ENCODE results near the gene MIEF1.
"Not testable (repeated sequence)": the region's sequence is repeated elsewhere in the genome, so short reads cannot be mapped to it uniquely, and the experiment has no call there.

The MIEF1 gene

DNA sequence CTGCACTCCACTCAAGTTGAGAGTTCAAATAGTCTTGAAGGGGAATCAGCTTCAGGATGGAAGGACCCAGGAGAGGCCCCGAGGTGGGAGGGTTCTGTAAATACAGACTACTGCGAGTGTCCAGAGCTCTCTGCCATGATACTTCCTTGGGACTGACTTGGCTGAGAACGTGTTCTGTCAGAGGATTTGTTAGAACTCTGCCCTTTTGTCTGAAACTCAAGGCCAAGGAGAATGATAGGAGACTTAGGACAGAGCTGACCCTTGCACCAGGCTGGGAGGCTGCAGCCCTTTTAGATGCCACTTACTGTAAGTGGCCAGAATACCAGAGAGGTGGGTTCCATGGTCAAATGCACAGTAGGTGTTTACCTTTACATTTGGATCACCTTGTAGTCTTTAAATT lies 15.4 kb downstream of the MIEF1 start:
- no peak for DNase-seq

DNA sequence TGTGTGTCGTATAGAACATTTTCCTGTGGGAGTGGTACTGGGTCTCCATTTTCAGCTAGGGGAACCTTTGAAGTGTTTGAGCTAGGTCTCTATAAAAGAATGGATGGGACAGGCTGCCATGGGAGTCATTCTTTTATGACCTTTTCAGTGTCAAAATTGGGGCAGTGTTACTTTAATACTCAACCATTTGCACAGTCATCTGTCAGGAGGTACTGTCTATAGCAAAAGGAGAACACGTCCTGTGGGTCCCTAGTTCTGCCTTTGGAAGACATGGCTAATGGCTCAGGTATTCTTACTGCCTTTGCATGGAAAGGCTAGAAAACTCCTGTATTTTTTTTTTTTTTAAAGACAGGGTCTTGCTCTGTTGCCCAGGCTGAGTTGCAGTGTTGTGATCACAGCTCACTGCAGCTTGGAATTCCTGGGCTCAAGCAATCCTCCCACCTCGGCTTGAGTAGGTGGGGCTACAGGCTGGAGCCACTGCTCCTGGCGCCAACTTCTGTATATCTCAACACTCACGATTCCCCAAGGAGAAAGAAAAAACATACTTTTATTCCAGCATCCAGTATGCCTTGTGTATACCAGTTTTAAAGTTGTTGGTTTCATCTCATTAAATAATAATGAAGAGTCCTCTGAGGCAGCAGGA lies 16.2 kb downstream of the MIEF1 start:
- no peak for DNase-seq

DNA sequence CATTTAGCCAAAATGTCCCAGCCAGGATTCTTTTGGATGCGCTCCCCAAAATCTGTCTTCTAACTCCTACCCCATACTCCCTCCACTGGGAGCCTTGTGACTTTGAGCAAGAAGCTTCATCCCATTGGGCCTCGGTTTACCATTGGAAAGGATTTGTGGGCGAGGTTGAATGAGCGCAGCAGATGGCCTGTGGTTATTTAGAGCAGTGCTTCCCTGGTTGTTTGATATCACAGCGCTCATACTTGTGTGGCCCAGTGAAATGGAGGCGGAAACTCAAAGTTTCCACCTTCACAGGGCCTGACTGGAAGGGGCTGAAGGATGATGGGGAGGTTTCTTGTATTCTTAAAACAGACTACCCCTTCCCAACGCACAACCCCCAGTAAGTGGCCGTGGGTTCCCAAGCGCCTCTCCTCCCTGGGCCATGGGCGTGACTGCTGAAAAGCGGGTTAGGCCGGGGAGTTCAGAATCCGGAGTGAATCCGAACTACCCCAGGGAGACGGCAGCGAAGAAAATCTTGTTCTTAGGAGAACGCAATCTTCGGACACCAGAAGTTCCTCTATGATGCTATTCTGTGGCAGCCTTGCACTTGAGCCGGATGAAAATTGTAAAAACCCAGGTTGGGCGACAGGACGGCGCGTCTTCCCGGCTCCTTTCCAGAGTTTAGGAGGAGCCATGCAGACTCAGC lies 17.0 kb downstream of the MIEF1 start:
- no peak for DNase-seq

DNA sequence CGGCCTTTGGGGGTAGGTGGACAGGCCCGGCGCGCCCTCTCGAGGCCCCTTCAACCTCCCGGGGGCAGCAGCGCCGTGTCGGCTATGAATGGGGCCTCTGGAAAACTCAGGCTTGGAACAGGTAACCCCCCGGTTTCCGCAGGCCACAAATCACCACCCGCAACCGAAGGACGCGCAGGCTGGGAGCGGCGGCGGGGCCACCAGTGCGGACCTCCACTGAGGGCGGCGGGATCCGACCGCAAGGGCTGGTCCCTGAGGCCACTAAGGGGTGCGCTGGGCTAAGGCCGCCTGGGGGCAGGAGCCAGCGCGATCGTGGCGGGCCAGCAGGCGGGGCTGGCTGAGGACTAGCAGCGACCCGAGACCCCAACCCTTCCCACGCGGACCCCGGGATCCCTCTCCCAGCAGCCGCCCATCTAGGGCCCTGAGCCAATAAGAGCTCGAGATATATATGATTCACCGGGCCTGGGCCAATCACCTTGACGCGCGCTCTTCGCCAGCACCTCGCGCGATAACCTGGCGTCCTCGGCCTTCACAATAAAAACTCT lies 17.7 kb downstream of the MIEF1 start:
- peak; percentile 98 for DNase-seq

DNA sequence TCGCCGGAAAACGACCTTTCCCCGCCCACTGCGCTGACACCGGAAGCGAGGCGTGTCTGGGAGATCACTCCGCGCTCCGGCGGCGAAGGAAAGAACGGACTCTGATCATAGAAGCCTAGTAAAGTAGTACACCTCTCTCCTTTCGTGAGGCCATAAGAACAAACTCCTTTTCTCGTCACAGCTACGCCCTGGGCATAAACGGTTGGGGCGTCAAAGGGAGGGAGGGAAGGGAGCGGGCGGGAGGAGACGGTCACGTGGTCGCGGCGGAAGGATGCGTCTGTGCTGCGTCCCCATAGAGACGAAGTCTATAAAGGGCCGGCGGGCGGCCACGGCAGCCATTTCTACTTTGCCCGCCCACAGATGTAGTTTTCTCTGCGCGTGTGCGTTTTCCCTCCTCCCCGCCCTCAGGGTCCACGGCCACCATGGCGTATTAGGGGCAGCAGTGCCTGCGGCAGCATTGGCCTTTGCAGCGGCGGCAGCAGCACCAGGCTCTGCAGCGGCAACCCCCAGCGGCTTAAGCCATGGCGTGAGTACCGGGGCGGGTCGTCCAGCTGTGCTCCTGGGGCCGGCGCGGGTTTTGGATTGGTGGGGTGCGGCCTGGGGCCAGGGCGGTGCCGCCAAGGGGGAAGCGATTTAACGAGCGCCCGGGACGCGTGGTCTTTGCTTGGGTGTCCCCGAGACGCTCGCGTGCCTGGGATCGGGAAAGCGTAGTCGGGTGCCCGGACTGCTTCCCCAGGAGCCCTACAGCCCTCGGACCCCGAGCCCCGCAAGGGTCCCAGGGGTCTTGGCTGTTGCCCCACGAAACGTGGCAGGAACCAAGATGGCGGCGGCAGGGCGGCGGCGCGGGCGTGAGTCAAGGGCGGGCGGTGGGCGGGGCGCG lies 18.4 kb downstream of the MIEF1 start, which contains the start of gene ATF4:
TSS of gene ATF4 (plus strand) at position 337 of the 880 bp plus-strand sequence. CDS start 884 bp downstream, outside the sequence.
- peak; percentile 90 for DNase-seq

DNA sequence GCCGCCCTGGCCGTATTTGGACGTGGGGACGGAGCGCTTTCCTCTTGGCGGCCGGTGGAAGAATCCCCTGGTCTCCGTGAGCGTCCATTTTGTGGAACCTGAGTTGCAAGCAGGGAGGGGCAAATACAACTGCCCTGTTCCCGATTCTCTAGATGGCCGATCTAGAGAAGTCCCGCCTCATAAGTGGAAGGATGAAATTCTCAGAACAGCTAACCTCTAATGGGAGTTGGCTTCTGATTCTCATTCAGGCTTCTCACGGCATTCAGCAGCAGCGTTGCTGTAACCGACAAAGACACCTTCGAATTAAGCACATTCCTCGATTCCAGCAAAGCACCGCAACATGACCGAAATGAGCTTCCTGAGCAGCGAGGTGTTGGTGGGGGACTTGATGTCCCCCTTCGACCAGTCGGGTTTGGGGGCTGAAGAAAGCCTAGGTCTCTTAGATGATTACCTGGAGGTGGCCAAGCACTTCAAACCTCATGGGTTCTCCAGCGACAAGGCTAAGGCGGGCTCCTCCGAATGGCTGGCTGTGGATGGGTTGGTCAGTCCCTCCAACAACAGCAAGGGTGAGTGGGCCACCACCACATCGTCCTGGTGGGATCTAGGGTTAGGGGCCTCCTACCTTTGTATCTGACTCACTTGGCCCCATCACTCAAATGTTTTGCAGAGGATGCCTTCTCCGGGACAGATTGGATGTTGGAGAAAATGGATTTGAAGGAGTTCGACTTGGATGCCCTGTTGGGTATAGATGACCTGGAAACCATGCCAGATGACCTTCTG lies 19.2 kb downstream of the MIEF1 start:
- DNase-seq, result peak; percentile 31

DNA sequence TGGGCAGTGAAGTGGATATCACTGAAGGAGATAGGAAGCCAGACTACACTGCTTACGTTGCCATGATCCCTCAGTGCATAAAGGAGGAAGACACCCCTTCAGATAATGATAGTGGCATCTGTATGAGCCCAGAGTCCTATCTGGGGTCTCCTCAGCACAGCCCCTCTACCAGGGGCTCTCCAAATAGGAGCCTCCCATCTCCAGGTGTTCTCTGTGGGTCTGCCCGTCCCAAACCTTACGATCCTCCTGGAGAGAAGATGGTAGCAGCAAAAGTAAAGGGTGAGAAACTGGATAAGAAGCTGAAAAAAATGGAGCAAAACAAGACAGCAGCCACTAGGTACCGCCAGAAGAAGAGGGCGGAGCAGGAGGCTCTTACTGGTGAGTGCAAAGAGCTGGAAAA lies 20.0 kb downstream of the MIEF1 start:
- DNase-seq, result not testable (repeated sequence)

DNA sequence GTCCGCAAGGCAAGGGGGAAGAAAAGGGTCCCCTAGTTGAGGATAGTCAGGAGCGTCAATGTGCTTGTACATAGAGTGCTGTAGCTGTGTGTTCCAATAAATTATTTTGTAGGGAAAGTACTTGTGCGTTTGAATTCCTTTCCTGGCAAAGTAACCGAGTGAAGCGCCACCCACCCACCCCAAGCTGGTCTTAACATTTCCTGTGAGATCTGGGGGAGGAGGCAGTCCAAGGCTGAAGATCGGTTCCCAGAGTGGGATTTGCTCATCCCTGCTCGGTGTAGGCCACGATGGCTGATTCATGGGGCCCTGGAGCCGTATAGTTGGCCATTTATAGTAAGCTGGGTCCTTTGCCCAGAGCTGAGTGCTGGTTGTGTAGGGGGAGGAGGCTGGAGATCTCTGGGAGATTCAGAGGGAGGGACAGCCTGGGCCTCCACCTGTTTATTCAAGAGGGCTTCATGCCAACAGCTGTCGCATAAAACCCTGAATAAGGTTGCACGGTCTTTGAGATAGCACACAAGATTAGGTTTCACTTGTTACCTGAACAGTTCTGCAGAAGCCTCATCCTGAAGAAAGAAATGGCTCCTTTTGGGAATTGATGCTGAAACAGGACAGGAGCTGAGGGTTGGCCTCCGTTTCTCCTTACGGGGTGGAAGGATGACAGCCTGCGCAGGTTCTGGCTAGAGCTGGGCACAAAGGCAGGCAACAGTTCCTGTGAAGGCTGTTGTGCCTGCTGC lies 20.6 kb downstream of the MIEF1 start:
- peak; percentile 45 for DNase-seq

DNA sequence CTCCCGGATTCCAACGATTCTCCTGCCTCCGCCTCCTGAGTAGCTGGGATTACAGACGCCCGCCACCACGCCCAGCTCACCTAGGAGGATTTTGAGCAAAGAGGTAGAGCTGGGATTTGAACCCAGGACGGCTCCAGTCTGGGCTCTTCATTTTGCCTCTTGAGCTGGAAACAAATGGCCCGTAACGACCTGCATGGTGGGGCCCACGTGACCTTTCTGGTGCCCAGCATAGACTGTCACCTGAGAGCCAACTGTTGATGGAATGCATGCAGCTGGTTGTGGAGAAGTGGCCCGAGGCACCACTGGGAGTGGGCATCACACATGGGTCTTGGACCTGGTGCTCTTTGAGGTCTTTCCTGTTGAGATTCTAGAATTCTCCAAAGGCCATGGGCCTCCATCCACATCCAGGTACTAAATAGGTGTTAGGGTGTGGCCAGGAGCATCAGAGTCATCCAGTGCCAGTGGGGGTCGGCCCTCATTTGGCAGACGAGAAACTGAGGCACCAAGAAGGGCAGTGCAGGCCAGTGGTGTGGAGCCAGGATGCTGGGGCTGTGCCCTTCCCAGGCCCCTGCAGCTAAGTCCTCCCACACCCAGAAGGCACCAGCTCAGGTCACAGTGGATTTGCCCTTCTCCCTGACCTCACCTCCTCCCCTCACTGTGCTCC lies 22.1 kb downstream of the MIEF1 start:
- no peak for DNase-seq

DNA sequence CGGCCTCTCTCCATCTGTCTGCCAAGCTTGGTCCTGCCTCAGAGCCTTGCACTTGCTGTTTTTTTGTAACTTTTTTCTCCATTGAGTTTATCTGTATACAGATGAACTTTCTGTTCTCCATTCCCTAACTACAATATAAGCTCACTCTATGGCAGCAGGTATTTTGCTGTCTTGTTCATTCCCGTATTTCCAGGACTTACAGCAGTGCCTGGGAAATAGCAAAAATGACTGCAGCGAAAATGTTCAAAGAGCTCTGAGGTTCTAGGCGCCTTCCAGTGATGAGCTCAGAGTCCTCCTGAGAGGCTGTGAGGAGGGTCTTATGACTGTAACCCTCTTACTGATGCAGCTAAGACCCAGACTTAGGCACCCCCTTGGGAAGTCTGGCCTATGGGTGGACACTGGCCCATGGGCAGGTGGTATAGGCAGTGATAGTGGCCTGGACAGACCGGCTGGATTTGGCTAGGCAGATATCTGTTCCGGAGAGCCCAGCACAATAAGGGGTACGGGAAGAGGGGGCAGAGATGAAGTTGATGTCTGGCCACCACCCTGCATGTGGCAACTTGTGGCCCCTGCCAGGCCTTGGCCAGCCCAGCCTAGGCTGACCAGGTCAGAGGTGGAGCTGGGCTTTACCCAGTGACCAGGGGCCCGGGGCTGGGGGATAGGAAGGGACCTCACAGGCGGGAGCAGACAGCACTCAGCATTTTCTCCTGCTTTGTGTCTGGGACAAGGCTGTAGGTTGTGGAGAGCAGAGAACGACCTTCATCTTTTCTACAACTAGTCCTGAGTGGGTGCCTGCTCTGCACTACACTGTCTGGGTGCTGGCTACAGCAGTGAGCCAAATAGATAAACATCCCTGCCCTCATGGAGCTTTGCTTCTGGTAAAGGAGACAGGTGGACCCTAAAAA lies 22.9 kb downstream of the MIEF1 start:
- no peak for DNase-seq

DNA sequence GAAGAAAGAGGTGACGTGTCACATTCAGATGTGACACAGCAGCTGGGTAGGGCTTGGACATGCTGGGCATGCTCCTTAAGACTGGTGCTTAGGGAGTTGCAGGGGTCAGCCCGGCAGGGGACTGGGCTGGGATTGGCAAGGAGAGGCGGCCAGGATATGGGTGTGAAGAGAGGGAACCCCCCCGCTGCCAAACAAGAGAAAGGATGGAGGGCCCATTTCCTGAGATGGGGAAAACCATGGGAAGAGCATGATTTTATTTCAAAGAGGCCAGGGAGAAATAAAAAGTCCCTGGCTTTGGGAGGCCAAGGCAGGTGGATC lies 23.5 kb downstream of the MIEF1 start:
- no peak for DNase-seq

DNA sequence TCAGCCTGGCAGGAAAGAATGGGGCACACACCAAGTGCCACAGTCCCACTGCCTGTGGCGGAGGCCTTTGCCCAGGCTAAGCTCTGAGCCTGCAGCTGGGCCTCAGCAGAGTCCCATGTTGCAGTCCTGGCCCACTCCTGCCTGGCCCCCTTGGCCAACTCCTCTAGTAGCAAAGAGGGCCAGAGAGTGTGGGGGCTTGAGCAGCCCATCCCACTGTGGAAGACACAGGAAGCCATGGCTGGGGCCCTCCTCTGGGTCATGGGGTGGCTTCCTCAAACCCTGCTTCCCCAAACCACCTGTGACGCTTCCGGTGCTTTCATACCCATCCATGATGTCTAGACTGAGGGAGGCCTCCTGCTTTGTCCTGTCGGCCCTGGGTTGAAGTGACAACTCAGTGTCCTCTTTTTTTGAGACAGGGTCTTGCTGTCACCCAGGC lies 24.7 kb downstream of the MIEF1 start:
- no peak for DNase-seq

DNA sequence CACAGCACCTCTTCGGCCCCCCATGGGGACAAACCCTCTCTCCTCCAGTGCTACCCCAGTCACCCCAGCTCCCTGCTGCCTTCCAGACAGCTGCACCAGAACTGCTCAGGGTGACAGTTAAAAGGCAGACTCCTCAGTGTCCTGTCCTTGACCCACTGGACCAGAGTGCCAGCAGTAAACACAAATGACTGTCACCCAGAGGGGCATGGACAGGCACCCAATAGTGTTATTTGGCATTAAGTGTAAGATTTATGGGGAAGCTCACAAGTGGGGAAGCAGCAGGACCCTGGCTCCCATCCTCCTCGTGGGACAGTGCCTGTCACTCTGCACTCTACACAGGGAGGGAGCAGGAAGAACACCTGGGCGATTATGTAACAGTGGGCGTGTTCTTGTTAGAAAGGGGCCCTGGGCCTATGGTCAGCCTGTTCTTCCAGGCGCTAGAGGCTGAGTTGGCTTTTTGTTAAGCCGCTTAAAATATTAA lies 25.4 kb downstream of the MIEF1 start:
- DNase-seq, result no peak

DNA sequence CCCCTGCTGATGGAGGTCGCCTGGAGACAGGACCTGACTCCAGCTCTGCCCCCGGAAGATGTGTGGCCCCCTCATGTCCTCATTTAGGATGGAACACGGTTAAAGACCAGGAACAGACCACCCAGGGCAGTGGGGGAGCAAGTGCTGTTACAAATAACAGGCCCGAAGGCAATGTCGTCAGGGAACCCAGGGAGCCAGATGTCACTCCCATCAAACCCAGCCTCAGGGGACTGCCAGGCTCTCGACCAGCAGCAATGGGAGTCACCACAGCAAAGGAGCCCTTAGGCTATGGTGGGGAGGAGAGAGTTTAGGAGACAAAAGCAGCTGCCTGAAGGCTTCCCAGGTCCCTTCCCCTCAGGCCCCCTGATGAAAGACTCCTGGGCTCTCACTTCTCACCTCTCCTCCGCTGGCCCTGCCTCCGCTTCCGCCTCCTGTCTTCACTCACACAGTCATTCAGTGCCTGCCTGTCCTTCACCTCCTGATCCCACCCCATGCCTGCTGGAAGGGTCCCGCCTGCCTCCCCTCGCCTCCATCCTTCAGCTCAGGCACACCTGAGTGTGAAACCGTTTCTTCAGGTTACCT lies 26.1 kb downstream of the MIEF1 start:
- DNase-seq, result peak; percentile 71

DNA sequence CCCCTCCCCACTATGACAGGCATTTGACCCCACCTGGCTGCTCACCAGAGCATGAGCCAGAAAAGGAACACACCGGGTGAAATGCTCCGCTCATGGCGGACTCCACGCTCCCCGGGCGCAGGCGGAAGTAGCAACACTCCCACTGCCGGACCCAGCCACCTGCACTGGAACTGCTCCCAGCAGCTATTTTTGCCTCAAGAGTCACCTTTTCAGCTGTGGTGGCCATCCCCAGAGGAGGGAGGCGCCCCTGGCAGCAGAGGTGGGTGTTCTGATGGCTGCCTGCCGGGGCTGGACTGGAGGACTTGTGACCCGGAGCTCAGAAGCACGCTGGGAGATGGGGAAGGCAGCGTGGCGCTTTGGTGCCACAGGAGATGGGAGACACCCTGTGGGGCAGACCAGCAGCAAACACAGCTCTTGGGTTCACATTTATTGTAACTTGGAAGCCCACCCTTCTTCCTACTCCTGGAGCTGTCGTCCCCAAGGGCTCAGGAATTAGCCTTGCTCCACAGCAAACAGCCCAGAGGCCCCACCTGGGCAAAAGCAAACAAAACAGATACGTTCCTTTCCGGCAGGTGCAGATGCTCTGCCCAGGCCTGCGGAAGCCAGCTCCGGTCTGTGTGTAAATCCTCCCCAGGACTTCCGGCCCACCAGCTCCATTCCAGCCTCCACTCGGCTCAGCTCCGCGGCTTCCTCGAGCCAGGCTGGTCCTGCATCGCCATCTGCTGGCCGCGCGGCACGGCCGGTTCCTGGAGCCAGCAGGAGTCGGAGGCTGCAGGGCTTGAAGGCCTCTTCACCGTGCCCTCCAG lies 26.8 kb downstream of the MIEF1 start:
- peak; percentile 78 for DNase-seq

DNA sequence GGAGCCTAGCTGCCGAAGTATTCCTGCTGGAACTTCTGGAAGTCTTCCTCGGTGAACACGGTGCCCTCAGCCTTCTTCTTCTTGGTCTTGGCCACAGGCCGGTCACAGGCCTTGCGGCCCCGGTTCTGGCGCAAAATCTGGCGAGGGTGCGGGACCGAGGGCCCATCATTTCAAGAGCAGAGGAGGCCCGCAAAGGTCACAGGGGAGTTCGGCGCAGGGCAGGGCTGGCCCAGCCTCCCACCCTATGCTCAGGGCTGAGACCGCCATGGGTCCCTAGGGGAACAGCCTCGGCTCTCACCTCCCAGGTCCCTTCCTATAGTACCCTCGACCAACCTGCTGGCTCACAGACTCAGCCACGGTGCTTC lies 27.4 kb downstream of the MIEF1 start:
- no peak for DNase-seq

DNA sequence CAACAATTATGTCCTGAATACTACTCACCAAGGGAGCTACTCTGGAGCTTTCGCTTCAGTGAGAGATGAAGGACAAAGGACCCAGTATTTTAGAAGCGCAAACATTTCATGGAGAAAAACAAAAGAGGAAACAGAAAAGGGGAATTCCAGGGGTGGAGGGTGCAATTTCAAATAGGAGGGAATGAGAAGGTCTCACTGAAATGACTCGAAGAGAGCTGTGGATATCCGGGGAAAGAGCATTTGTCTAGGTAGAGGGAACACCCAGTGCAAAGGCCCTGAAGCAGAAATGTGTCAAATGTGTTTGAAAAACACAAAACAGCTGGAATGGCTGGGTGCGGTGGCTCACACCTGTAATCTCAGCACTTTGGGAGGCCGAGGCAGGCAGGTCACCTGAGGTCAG lies 28.0 kb downstream of the MIEF1 start:
- DNase-seq, result no peak

DNA sequence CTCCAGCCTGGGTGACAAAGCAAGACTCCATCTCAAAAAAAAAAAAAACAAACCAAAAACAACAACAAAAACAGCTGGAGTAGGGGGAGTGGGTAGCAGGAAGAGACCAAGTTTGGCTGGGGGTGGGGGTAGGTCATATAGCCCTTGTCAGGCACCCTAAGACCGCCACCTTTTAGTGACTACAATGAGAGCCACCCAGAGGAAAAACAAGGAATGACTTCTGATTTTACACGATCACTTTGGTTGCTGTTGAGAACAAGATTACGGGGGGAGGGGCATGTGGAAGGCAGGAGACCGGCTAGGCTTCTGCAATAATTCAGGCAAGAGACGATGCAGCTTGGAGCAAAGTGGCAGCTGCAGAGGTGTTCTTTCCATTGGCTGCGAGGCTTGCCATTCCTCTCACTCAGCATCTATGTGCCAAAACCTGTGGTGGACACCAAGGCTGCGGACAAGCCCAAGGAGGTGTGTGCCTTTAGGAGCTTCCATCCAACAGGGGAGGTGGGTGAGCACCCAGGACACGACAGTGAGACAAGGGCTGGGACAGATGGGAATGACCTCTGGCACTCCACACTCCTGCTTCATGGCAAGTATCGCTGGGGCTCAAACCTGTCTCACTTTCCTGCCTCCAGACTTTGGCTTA lies 28.7 kb downstream of the MIEF1 start:
- DNase-seq, result peak; percentile 24
